AG09319 (cell line): ENCODE measurements around the gene SEPTIN1.

Source experiments
- DNase-seq: peaks from one replicate; pipeline ENCODE4 v3.0.0-alpha.2; 2010; ENCODE audit warnings: low read depth; ENCODE audit errors: extremely low read depth
- TF ChIP-seq, protein P1 (sequence below): IDR thresholded peaks from 2 replicates; pipeline ENCODE4 v1.5.1; 2011; ENCODE audit warnings: low read depth, mild to moderate bottlenecking, inconsistent platforms, low read length, moderate library complexity

SEPTIN1 gene

DNA sequence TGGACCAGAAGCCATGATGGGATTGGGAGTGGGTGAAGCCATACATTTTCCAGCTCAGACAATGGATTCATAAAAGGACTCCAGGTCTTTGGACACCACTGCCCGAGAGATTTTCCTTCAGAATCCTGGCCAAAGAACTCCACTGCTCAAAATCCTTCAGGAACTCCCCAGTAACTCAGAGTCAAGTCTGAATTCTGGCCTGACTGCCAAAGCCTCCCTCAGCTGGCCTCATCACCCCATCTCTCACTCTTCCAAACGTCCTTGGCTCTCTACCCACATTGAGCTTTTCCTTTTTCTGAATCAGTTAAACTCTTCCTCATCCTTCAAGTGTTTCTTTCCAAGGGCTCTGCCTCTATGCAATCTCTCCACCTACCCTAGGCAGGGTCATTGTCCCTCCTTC, 1.2 kb upstream of the SEPTIN1 start:
- TF ChIP-seq, protein P1, sequence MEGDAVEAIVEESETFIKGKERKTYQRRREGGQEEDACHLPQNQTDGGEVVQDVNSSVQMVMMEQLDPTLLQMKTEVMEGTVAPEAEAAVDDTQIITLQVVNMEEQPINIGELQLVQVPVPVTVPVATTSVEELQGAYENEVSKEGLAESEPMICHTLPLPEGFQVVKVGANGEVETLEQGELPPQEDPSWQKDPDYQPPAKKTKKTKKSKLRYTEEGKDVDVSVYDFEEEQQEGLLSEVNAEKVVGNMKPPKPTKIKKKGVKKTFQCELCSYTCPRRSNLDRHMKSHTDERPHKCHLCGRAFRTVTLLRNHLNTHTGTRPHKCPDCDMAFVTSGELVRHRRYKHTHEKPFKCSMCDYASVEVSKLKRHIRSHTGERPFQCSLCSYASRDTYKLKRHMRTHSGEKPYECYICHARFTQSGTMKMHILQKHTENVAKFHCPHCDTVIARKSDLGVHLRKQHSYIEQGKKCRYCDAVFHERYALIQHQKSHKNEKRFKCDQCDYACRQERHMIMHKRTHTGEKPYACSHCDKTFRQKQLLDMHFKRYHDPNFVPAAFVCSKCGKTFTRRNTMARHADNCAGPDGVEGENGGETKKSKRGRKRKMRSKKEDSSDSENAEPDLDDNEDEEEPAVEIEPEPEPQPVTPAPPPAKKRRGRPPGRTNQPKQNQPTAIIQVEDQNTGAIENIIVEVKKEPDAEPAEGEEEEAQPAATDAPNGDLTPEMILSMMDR, result no peak
- DNase-seq, result no peak

DNA sequence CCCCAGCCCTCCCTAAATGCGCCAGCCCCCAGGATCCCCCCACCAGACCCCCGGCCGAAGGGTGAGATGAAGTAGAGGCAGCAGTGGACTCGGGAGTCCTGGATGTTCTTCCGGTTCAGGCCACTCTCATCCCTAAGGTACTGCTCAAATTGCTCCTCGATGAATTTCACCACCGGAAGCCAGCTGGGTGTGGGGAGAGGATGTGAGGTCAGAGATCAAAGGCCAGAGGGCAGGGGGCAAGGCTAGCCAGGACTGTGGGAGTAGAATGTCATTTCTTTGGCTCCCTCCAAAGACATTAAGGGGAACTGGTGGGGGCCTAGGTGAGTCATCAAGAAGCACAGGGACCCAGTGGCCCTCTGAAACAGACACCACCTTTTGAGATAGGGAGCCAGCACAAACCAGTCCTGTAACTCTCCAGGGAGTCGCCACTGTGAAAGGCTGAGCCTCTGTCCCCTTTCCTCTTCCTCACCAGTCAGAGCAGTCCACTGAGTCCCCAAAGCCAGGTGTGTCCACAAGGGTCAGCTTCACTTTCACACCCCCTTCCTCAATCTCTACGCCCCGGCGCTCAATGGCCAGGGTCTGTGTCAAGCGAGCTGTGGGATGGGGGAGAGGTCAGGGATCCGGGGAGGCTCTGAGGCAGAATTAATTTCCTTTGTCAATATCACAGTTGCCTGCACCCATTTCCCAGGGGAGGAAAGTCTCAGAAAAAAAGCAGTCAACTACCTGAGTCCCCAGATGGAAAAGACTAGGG, 895 bp downstream of the SEPTIN1 start:
- TF ChIP-seq, protein P1, result no peak

DNA sequence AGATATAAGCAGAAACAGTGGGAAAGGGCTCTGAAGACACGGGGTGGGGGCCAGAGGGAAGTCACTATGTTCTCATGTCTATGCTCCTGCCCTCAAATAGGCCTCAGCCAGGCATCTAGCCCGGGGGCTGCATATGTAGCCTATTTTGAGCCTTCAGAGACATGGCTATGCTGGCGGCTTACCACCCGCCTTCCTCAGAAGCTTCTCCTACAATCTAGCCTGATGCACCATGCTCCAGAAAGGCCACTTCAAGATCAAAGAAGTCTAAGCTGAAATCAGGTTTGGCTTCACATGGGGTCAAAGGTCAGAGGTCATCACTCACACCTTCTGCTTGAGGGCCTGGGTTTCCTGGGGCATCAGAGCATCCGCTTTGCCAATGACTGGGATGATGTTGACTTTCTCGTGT, 1.6 kb downstream of the SEPTIN1 start:
- TF ChIP-seq, protein P1, result no peak
- no peak for DNase-seq

More for the DNA sequence above, 895 bp downstream of the SEPTIN1 start:
- no peak for DNase-seq

DNA sequence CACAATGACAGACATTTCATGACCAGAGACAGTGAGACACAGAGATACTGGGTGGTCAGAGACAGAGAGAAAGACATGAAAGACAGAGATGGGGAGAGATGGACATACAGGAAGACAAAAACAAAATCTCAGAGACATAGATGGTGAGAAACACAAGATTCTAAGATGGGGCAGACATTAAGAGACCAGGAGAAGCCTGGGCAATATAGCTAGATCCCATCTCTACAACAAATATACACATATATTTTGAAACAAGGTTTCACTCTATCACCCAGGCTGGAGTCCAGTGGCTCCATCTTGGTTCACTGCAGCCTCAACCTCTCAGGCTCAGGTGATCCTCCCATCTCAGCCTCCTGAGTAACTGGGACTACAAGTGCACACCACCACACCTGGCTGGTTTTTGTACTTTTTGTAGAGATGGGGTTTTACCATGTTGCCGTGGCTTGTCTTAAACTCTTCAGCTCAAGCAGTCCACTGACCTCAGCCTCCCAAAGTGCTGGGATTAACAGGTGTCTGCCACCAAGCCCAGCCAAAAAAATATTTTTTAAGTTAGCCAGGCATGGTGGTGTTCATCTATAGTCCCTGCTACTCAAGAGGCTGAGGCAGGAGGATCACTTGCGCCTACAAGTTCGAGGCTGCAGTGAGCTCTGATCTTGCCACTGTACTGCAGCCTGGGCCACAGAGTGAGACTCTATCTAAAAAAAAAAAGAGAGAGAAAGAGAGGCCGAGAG, 2.1 kb downstream of the SEPTIN1 start:
- TF ChIP-seq, protein P1, result no peak
- no peak for DNase-seq

DNA sequence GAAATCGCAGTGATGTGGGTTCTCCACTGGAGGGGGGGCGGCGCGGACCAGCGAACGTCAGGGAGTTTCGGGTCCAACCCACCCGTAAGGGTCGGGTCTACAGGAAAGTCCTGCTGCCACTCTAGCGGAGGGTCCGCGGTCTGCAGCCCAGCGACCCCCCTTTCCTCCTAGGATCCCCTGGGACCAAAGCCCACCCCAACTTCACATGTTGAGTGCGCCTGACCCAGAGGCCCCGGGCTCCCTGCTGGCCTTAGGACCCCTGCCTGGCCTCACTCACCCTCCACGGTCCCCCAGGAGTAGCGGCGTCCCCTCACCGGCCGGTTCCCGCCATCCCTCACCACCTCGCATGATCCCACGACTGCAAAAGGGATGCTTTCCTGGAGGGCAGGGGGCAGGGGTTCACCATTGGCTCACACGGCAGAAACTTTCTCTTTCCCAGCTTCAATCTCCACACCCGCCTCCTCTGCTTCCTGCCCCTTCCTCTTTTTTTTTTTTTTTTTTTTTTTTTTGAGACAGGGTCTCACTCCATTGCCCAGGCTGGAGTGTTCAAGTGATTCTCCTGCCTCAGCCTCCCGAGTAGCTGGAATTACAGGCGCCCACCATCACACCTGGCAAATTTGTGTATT, 3.1 kb downstream of the SEPTIN1 start:
- DNase-seq, result no peak
- TF ChIP-seq, protein P1, result no peak

DNA sequence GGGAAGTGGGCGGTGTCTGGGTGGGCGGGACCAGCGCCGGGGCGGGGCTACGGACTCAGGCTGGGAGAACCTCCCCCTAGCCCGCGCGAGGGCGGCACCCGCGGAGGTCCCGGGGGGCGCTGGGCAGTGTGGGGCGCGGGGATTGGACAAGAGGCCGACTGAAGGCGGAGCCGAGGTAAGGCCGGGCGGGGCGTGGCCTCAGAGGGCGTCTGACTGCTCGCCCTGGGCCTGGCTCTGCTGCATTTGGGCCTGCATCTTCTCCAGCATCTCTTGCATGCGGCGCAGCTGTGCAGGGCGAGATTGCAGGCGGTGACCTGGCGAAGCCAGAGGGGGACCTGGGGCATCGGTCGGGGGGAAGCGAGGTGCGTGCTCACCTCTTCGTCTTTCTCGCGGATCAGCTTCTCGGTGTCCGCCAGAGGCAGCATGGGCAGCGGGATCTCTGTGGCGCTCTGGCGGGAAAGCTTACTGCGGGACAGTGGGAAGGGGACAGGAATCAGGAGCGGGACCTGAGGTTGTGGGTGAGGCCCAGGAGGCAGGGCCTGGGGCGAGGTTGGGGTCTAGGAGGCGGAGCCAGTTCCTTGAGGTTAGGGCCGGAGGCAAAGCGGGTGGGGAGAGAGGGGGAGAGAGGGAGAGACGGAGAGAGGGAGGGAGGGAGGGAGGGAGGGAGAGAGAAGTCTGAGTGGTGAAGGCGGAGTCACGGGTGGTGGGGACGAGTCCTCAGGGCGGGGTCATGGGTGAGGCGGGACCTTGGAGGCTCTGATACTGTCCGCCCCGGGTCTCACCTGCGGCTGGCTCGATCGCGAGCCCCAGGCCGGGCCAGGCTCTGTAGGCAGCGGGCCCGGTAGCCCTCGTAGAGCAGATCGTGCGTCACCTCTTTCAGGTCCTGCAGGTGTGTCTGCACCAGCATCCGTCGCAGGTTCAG, 3.9 kb downstream of the SEPTIN1 start:
- TF ChIP-seq, protein P1, result peak; percentile 31
- DNase-seq, result peak; percentile 95
